HCT116 (cell line): ENCODE results near the gene PA2G4. TPM values are rescaled to one million over a fixed set of nuclear protein-coding genes. Genes with fewer than 3 reads are reported as not detected.

ENCODE experiments used
- ATAC-seq: fragments of 200-7000 bp; cut with Tn5 transposase; 2 replicates; pipeline ENCODE4 v1.9.1; 2020; ENCODE audit warnings: mild to moderate bottlenecking, moderate library complexity
- BruUV-seq: library from RNA; stranded (reverse); fragments of 400-500 nt; replicated peaks from 2 replicates; lab custom pipeline; 2021; lab: Mats Ljungman, UMichigan
- CTCF ChIA-PET: fragments of 300-600 bp; sonication (Branson Sonifier 250); formaldehyde crosslinking; loops from one replicate; lab custom pipeline; 2021; ENCODE audit warnings: antibody characterized with exemption; lab: Charles Lee
- POLR2A ChIA-PET: fragments of 300-600, 350-600 bp; sonication (Branson Sonifier 250); formaldehyde crosslinking; loops from one replicate; lab custom pipeline; 2021; ENCODE audit warnings: antibody characterized with exemption; lab: Charles Lee
- RAD21 ChIA-PET, 2 experiments: fragments of 300-600 bp; sonication (Branson Sonifier 250); formaldehyde crosslinking; loops; one replicate each; lab custom pipeline; 2023; ENCODE audit warnings: low total read pairs in 2 of 2; ENCODE audit not compliant: uncharacterized antibody in 2 of 2, unreplicated experiment in 2 of 2, low non-redundant PET in 1 of 2; lab: Charles Lee
- DNase-seq: peaks from one replicate; pipeline ENCODE4 v3.0.0-alpha.2; 2010; ENCODE audit warnings: low read depth, low spot score
- H2AFZ ChIP-seq: fragments of 200-600 bp; shearing (Covaris generic), sonication (generic); 2 replicates; pipeline ENCODE4 v1.6.1; 2017; ENCODE audit warnings: low read depth, mixed run types, mixed read lengths, antibody characterized with exemption, low read length; ENCODE audit not compliant: poor library complexity, severe bottlenecking
- H3K27ac ChIP-seq: 2 replicates; pipeline ENCODE4 v1.5.1; 2012; ENCODE audit warnings: low read depth, low read length
- H3K27me3 ChIP-seq: fragments of 200-600 bp; sonication (generic); 2 replicates; pipeline ENCODE4 v1.6.1; 2016; ENCODE audit warnings: mixed run types, low read length, mixed read lengths; ENCODE audit not compliant: insufficient read depth
- H3K36me3 ChIP-seq, 2 experiments: fragments of 200-500 bp in 1 of 2; fragments of 200-600 bp in 1 of 2; sonication (Bioruptor generic) in 1 of 2; sonication (generic) in 1 of 2; 2 replicates each; pipeline versions ENCODE4 v1.5.1 to v1.6.1; 2014 to 2016; ENCODE audit warnings: low read length in 2 of 2, inconsistent platforms in 1 of 2, mixed read lengths in 1 of 2, mixed run types in 1 of 2; ENCODE audit not compliant: insufficient read depth in 2 of 2, control insufficient read depth in 1 of 2
- H3K4me1 ChIP-seq, 2 experiments: fragments of 200-600 bp in 1 of 2; sonication (generic) in 1 of 2; 2 replicates each; pipeline versions ENCODE4 v1.5.1 to v1.6.1; 2012 to 2017; ENCODE audit warnings: low read length in 2 of 2, inconsistent platforms in 1 of 2, mild to moderate bottlenecking in 1 of 2, mixed read lengths in 1 of 2, mixed run types in 1 of 2, moderate library complexity in 1 of 2; ENCODE audit not compliant: insufficient read depth in 2 of 2, control insufficient read depth in 1 of 2
- H3K4me2 ChIP-seq: fragments of 200-600 bp; sonication (generic); 2 replicates; pipeline ENCODE4 v1.6.1; 2017; ENCODE audit warnings: mixed run types, low read length, mixed read lengths
- H3K4me3 ChIP-seq, 2 experiments: fragments of 200-600 bp in 1 of 2; sonication (generic) in 1 of 2; replicated peaks in 1 of 2; 2 replicates each; pipeline ENCODE4 v1.5.1; 2011 to 2016; ENCODE audit warnings: low read length in 2 of 2, control low read depth in 1 of 2, low read depth in 1 of 2, mild to moderate bottlenecking in 1 of 2, mixed read lengths in 1 of 2, mixed run types in 1 of 2
- H3K79me2 ChIP-seq: fragments of 200-600 bp; sonication (generic); 2 replicates; pipeline ENCODE4 v1.6.1; 2017; ENCODE audit warnings: mild to moderate bottlenecking, mixed run types, low read length, moderate library complexity, mixed read lengths; ENCODE audit not compliant: insufficient read depth
- H3K9ac ChIP-seq: fragments of 200-600 bp; sonication (generic); 2 replicates; pipeline ENCODE4 v1.6.1; 2016; ENCODE audit warnings: low read length, mixed read lengths
- H3K9me2 ChIP-seq: fragments of 200-600 bp; sonication (generic), shearing (Covaris generic); 2 replicates; pipeline ENCODE4 v1.6.1; 2017; ENCODE audit warnings: mixed run types, mild to moderate bottlenecking, moderate library complexity; ENCODE audit not compliant: insufficient read depth
- H3K9me3 ChIP-seq, 2 experiments: fragments of 200-500 bp in 1 of 2; fragments of 200-600 bp in 1 of 2; sonication (Bioruptor generic) in 1 of 2; sonication (generic) in 1 of 2; 2 replicates each; pipeline ENCODE4 v1.6.1; 2014 to 2017; ENCODE audit warnings: low read length in 2 of 2, mixed read lengths in 2 of 2, inconsistent platforms in 1 of 2, low read depth in 1 of 2, mild to moderate bottlenecking in 1 of 2, mixed run types in 1 of 2, moderate library complexity in 1 of 2; ENCODE audit not compliant: control insufficient read depth in 1 of 2, insufficient read depth in 1 of 2
- H4K20me1 ChIP-seq: fragments of 200-600 bp; sonication (generic), shearing (Covaris generic); 2 replicates; pipeline ENCODE4 v1.6.1; 2017; ENCODE audit warnings: mixed run types, mild to moderate bottlenecking, moderate library complexity; ENCODE audit not compliant: insufficient read depth
- ATF3 ChIP-seq: IDR thresholded peaks from 2 replicates; pipeline ENCODE4 v1.6.1; 2012
- CBX3 ChIP-seq: IDR thresholded peaks from 2 replicates; pipeline ENCODE4 v1.6.1; 2012; ENCODE audit warnings: low read depth
- ELF1 ChIP-seq: IDR thresholded peaks from 2 replicates; pipeline ENCODE4 v1.6.1; 2012; ENCODE audit warnings: low read depth, borderline replicate concordance
- EZH2 ChIP-seq: fragments of 200-600 bp; sonication (generic); IDR thresholded peaks from 2 replicates; pipeline ENCODE4 v1.6.1; 2017; ENCODE audit warnings: antibody characterized with exemption, mixed run types
- FOSL1 ChIP-seq: IDR thresholded peaks from 2 replicates; pipeline ENCODE4 v1.6.1; 2012; ENCODE audit warnings: low read depth
- JUND ChIP-seq: IDR thresholded peaks from 2 replicates; pipeline ENCODE4 v1.6.1; 2012
- RAD21 ChIP-seq: IDR thresholded peaks from 2 replicates; pipeline ENCODE4 v1.6.1; 2012; ENCODE audit warnings: low read depth, mild to moderate bottlenecking
- SIN3A ChIP-seq: IDR thresholded peaks from 2 replicates; pipeline ENCODE4 v1.6.1; 2012; ENCODE audit warnings: low read depth
- YY1 ChIP-seq: IDR thresholded peaks from 2 replicates; pipeline ENCODE4 v1.6.1; 2011; ENCODE audit warnings: low read length, low read depth, moderate library complexity, mild to moderate bottlenecking; ENCODE audit not compliant: insufficient replicate concordance; ENCODE audit errors: extremely low read depth
- ZFX ChIP-seq: fragments of 450-650 bp; IDR thresholded peaks from 2 replicates; pipeline ENCODE4 v1.6.1; 2017
- ZNF274 ChIP-seq: fragments of 200-500 bp; sonication (Bioruptor generic); IDR thresholded peaks from 2 replicates; pipeline ENCODE4 v1.6.1; 2014; ENCODE audit warnings: mild to moderate bottlenecking, low read depth, low read length, inconsistent platforms
- intact Hi-C: fragments of 100-400 bp; cut with micrococcal nuclease; formaldehyde crosslinking; loops from 2 replicates; pipeline ENCODE4 v1.10.0; 2022
- total RNA-seq: library from RNA; stranded (reverse); gene quantifications from one replicate; pipeline ENCODE4 v1.2.1, GENCODE V29; 2021; ENCODE audit not compliant: unreplicated experiment
- TF ChIP-seq, protein P1 (sequence below): IDR thresholded peaks from 2 replicates; pipeline ENCODE4 v1.6.1; 2011; ENCODE audit warnings: mild to moderate bottlenecking, low read length, moderate library complexity; ENCODE audit not compliant: insufficient replicate concordance; ENCODE audit errors: extremely low read depth

PA2G4 gene
- total RNA-seq, 1 experiment from 2014 or later, result 302 TPM

GRCh38 chr12:56161690-56162351, 57.5 kb downstream of the PA2G4 start:
- intact Hi-C loops, result no loop called here
- RAD21 ChIA-PET, result no interaction called here
- TF ChIP-seq YY1, result no peak
- TF ChIP-seq ZNF274, result no peak
- no peak for TF ChIP-seq EZH2
- TF ChIP-seq ELF1, result no peak
- TF ChIP-seq SIN3A, result no peak
- no peak for TF ChIP-seq FOSL1
- no peak for TF ChIP-seq CBX3
- TF ChIP-seq ZFX, result no peak
- TF ChIP-seq ATF3, result no peak
- TF ChIP-seq, protein P1, sequence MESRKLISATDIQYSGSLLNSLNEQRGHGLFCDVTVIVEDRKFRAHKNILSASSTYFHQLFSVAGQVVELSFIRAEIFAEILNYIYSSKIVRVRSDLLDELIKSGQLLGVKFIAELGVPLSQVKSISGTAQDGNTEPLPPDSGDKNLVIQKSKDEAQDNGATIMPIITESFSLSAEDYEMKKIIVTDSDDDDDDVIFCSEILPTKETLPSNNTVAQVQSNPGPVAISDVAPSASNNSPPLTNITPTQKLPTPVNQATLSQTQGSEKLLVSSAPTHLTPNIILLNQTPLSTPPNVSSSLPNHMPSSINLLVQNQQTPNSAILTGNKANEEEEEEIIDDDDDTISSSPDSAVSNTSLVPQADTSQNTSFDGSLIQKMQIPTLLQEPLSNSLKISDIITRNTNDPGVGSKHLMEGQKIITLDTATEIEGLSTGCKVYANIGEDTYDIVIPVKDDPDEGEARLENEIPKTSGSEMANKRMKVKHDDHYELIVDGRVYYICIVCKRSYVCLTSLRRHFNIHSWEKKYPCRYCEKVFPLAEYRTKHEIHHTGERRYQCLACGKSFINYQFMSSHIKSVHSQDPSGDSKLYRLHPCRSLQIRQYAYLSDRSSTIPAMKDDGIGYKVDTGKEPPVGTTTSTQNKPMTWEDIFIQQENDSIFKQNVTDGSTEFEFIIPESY, result no peak
- no peak for TF ChIP-seq RAD21
- TF ChIP-seq JUND, result no peak
- ATAC-seq (no peak), DNase-seq (no peak)
- Histone ChIP-seq H3K27me3 (no peaks in the 10 kb centered on the region), H3K4me1 (peaks cover 12 to 24% of the 10 kb centered on the region in 2 experiments), H3K9ac (no peak overlapping the region), H3K9me3 (no peaks in the 10 kb centered on the region), H2AFZ (no peak overlapping the region), H3K9me2 (no peaks in the 10 kb centered on the region), H3K4me2 (no peak overlapping the region), H3K79me2 (peaks cover 43% of the 10 kb centered on the region), H3K27ac (peak overlapping the region; percentile 28), H3K36me3 (peaks cover 50 to 52% of the 10 kb centered on the region in 2 experiments; a peak in 3 of 4 replicates), H3K4me3 (no peak overlapping the region), H4K20me1 (no peaks in the 10 kb centered on the region)
- POLR2A ChIA-PET, result interaction anchor here (0.5 to 1.7 kb wide), 3 partner anchors 34 to 104 kb away, joined by 3 to 7 read pairs (median 4); partner anchors contain the start of genes ESYT1, RPL41 and ZC3H10
- no TSS peak for BruUV-seq
- CTCF ChIA-PET, result no interaction called here
